Endometrium (tissue), 2 donors: ENCODE data around the gene CHST3.
"Not testable (repeated sequence)": the region's sequence is repeated elsewhere in the genome, so short reads cannot be mapped to it uniquely, and the experiment has no call there.

Source experiments
- FAIRE-seq: peaks from 2 replicates; lab custom pipeline; 2012; peaks lifted over from hg19 to GRCh38; lab: Jason Lieb, UNC
- donor health status: control.
- donor health status: control.

CHST3 gene

GRCh38 chr10:71972746-71973695, 8.8 kb downstream of the CHST3 start:
- no peak for FAIRE-seq

- FAIRE-seq = no peak
Observed at GRCh38 chr10:71973777-71974488, 9.7 kb downstream of the CHST3 start.

- no peak for FAIRE-seq
Observed at GRCh38 chr10:71974489-71975021, 10.4 kb downstream of the CHST3 start.

- FAIRE-seq = no peak
Observed at GRCh38 chr10:71975087-71975870, 11.1 kb downstream of the CHST3 start.

- no peak for FAIRE-seq
Observed at GRCh38 chr10:71975871-71976725, 11.9 kb downstream of the CHST3 start.

- FAIRE-seq = not testable (repeated sequence)
Observed at GRCh38 chr10:71977614-71977903, 13.4 kb downstream of the CHST3 start.

GRCh38 chr10:71978476-71978875, 14.3 kb downstream of the CHST3 start:
- FAIRE-seq = no peak

- FAIRE-seq = no peak
Observed at GRCh38 chr10:71978988-71979691, 14.9 kb downstream of the CHST3 start.

- FAIRE-seq = no peak
Observed at GRCh38 chr10:71979692-71980062, 15.5 kb downstream of the CHST3 start.

GRCh38 chr10:71980181-71981014, 16.2 kb downstream of the CHST3 start:
- FAIRE-seq = no peak

GRCh38 chr10:71981015-71981875, 17.1 kb downstream of the CHST3 start:
- no peak for FAIRE-seq

- no peak for FAIRE-seq
Observed at GRCh38 chr10:71981876-71982230, 17.7 kb downstream of the CHST3 start.

GRCh38 chr10:71982269-71983178, 18.3 kb downstream of the CHST3 start:
- FAIRE-seq = no peak

- no peak for FAIRE-seq
Observed at GRCh38 chr10:71984126-71984808, 20.1 kb downstream of the CHST3 start.

- no peak for FAIRE-seq
Observed at GRCh38 chr10:71984809-71985388, 20.7 kb downstream of the CHST3 start.

GRCh38 chr10:71985542-71986250, 21.5 kb downstream of the CHST3 start:
- FAIRE-seq = no peak
